ENCODE data around the gene GNAZ. TPM values are rescaled to one million over a fixed set of nuclear protein-coding genes. Genes with fewer than 3 reads are reported as not detected.

GNAZ gene
- total RNA-seq, 1 donor: 1.3 TPM

- no peak for DNase-seq (ENCODE audit: low read depth)
- TF ChIP-seq CTCF (IDR thresholded peaks at IDR 0.05; ENCODE audit: insufficient read depth, low read length): no peak
- no peak overlapping the region for H3K4me3 ChIP-seq (ENCODE audit: low read depth, low read length)
Observed at GRCh38 chr22:23094260-23094659, 23.9 kb downstream of the GNAZ start.

- no peak overlapping the region for H3K4me3 ChIP-seq (ENCODE audit: low read depth, low read length)
- TF ChIP-seq CTCF (IDR thresholded peaks at IDR 0.05; ENCODE audit: insufficient read depth, low read length): no peak
- no peak for DNase-seq (ENCODE audit: low read depth)
Observed at GRCh38 chr22:23094695-23095681, 24.7 kb downstream of the GNAZ start.

GRCh38 chr22:23095733-23096342, 25.5 kb downstream of the GNAZ start:
- no peak for DNase-seq (ENCODE audit: low read depth)
- TF ChIP-seq CTCF (IDR thresholded peaks at IDR 0.05; ENCODE audit: insufficient read depth, low read length): no peak
- no peak overlapping the region for H3K4me3 ChIP-seq (ENCODE audit: low read depth, low read length)

- no peak overlapping the region for H3K4me3 ChIP-seq (ENCODE audit: low read depth, low read length)
- no peak for TF ChIP-seq CTCF (IDR thresholded peaks at IDR 0.05; ENCODE audit: insufficient read depth, low read length)
- DNase-seq (ENCODE audit: low read depth): no peak
Observed at GRCh38 chr22:23097412-23098229, 27.3 kb downstream of the GNAZ start.

GRCh38 chr22:23098230-23098705, 27.9 kb downstream of the GNAZ start:
- TF ChIP-seq CTCF (IDR thresholded peaks at IDR 0.05; ENCODE audit: insufficient read depth, low read length): no peak
- DNase-seq (ENCODE audit: low read depth): peak; percentile 4
- no peak overlapping the region for H3K4me3 ChIP-seq (ENCODE audit: low read depth, low read length)

GRCh38 chr22:23098718-23099530, 28.6 kb downstream of the GNAZ start:
- no peak overlapping the region for H3K4me3 ChIP-seq (ENCODE audit: low read depth, low read length)
- no peak for DNase-seq (ENCODE audit: low read depth)
- TF ChIP-seq CTCF (IDR thresholded peaks at IDR 0.05; ENCODE audit: insufficient read depth, low read length): no peak

Data from fibroblast of the aortic adventitia (primary cell).